ENCODE measurements around the gene ATP11A. TPM values are rescaled to one million over a fixed set of nuclear protein-coding genes. Genes with fewer than 3 reads are reported as not detected.

The ATP11A gene
- total RNA-seq, 1 donor from 2014 or later = 114 TPM

DNA sequence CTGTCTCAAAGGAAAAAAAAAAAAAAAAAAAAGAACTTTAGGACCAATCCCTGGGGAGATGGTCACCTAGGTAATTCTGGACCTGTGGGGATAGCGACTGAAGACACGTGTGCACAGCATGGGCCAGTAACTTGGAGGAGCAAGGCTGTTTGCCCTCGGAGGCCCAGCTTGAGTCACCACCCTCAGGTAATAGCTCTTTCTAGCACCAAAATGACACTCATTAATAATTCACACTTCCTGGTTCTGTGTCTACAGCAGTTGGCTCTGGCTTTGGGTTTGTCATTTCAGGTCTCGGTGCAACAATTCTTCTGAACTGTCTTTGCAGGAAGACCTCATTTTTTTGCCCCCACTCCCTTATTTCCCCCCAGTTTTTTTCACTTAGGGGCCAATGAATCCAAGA is 3.9 kb upstream of the ATP11A start:
- Mint-ChIP-seq H3K9me3 (no peaks in the 10 kb centered on the region), H3K27ac (no peak overlapping the region), H3K4me3 (no peak overlapping the region), H3K27me3 (ENCODE audit: low read depth) (no peaks in the 10 kb centered on the region), H3K4me1 (peaks cover 16% of the 10 kb centered on the region), H3K36me3 (no peaks in the 10 kb centered on the region)
- TF ChIP-seq, protein P1, sequence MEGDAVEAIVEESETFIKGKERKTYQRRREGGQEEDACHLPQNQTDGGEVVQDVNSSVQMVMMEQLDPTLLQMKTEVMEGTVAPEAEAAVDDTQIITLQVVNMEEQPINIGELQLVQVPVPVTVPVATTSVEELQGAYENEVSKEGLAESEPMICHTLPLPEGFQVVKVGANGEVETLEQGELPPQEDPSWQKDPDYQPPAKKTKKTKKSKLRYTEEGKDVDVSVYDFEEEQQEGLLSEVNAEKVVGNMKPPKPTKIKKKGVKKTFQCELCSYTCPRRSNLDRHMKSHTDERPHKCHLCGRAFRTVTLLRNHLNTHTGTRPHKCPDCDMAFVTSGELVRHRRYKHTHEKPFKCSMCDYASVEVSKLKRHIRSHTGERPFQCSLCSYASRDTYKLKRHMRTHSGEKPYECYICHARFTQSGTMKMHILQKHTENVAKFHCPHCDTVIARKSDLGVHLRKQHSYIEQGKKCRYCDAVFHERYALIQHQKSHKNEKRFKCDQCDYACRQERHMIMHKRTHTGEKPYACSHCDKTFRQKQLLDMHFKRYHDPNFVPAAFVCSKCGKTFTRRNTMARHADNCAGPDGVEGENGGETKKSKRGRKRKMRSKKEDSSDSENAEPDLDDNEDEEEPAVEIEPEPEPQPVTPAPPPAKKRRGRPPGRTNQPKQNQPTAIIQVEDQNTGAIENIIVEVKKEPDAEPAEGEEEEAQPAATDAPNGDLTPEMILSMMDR (IDR thresholded peaks at IDR 0.05; ENCODE audit: unreplicated experiment) = no peak
- no peak for DNase-seq (ENCODE audit: low spot score in 2 of 2, unreplicated experiment in 2 of 2)

DNA sequence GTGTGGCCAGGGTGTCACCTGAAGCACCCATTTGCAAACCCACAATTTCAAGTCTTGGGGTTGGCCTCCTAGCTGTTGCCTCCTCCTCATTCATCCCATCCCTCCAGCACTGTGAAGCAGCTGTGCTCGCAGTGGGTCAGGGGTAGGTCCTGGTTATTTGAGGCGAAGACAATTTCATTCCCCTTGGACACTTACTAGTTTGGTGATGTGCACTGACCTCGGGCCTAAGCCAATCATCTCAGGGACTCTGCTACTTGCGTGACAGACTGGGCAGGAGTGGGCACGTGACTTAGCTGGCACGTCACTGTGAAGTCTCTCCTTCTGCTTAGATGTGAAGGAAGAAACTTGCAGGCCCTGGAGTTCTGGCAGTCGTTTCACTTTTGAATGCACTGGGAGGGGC is 3.5 kb upstream of the ATP11A start:
- TF ChIP-seq, protein P1 (IDR thresholded peaks at IDR 0.05; ENCODE audit: unreplicated experiment) = no peak
- Mint-ChIP-seq H3K4me3 (no peak overlapping the region), H3K4me1 (peaks cover 19% of the 10 kb centered on the region), H3K27ac (no peak overlapping the region), H3K36me3 (no peaks in the 10 kb centered on the region), H3K9me3 (no peaks in the 10 kb centered on the region), H3K27me3 (ENCODE audit: low read depth) (no peaks in the 10 kb centered on the region)
- DNase-seq (ENCODE audit: low spot score in 2 of 2, unreplicated experiment in 2 of 2) = no peak

- no peaks in the 10 kb centered on the region for H3K9me3 Mint-ChIP-seq
- TF ChIP-seq, protein P1 (IDR thresholded peaks at IDR 0.05; ENCODE audit: unreplicated experiment) = no peak
- H3K4me3 Mint-ChIP-seq = no peak overlapping the region
- peaks cover 25% of the 10 kb centered on the region for H3K4me1 Mint-ChIP-seq
- H3K27me3 Mint-ChIP-seq (ENCODE audit: low read depth) = no peaks in the 10 kb centered on the region
- H3K27ac Mint-ChIP-seq = no peak overlapping the region
- no peaks in the 10 kb centered on the region for H3K36me3 Mint-ChIP-seq
- DNase-seq (ENCODE audit: low spot score in 2 of 2, unreplicated experiment in 2 of 2) = no peak
These were observed 2.9 kb upstream of the ATP11A start for GRCh38 chr13:112686987-112687386.

GRCh38 chr13:112687836-112688559 is 1.8 kb upstream of the ATP11A start:
- peak overlapping the region; percentile 90 for H3K27ac Mint-ChIP-seq
- H3K27me3 Mint-ChIP-seq (ENCODE audit: low read depth) = no peaks in the 10 kb centered on the region
- DNase-seq (ENCODE audit: low spot score in 2 of 2, unreplicated experiment in 2 of 2) = no peak
- TF ChIP-seq, protein P1 (IDR thresholded peaks at IDR 0.05; ENCODE audit: unreplicated experiment) = no peak
- H3K9me3 Mint-ChIP-seq = no peaks in the 10 kb centered on the region
- peaks cover 35% of the 10 kb centered on the region for H3K4me1 Mint-ChIP-seq
- no peaks in the 10 kb centered on the region for H3K36me3 Mint-ChIP-seq
- H3K4me3 Mint-ChIP-seq = peak overlapping the region; percentile 80

DNA sequence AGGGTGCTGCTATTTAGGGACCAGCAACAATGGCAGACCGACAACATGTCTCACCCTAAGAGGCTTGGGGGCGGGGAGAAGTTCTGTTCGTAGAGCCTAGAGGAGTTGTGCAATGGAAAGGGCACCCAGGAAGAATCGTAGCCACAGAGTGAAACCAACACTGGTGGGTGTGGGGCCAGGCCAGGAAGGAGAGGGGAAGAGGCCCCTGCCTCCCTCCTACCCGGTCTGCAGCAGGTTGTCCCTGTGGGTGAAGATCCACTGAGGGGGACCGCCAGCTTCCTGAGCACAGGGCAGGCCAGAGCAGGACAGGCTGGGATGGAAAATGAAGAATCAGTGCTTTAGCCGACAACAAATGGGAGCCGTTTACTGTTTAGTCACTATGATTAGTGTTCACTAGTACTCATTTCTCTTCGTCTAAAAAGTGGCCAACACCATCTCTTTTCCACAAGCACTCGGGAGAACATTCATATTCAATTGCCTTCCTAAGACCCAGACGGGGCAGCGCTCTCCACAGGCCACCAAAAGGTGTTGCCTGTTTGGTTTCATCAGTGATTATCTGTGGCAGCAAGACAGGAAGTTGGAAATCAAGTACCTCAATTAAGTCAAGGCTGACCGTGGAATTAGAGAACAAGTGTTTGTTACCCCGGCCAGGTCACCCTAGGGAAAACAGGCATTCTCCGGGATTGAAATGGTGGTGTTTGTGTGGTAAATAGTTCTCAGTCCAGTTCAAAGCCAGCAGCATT is 1.1 kb upstream of the ATP11A start:
- no peak for DNase-seq (ENCODE audit: low spot score in 2 of 2, unreplicated experiment in 2 of 2)
- TF ChIP-seq, protein P1 (IDR thresholded peaks at IDR 0.05; ENCODE audit: unreplicated experiment) = no peak
- peak overlapping the region; percentile 80 for H3K4me3 Mint-ChIP-seq
- peaks cover 40% of the 10 kb centered on the region for H3K4me1 Mint-ChIP-seq
- no peaks in the 10 kb centered on the region for H3K36me3 Mint-ChIP-seq
- peak overlapping the region; percentile 90 for H3K27ac Mint-ChIP-seq
- no peaks in the 10 kb centered on the region for H3K27me3 Mint-ChIP-seq (ENCODE audit: low read depth)
- no peaks in the 10 kb centered on the region for H3K9me3 Mint-ChIP-seq
